ENCODE results near the gene SLC4A4.

The SLC4A4 gene

GRCh38 chr4:71468116-71468710 is 129.4 kb downstream of the SLC4A4 start:
- in situ Hi-C loops (cut with MboI; ENCODE audit: low sequenced_read_pairs), result no loop called here

GRCh38 chr4:71469541-71469940 is 130.7 kb downstream of the SLC4A4 start:
- in situ Hi-C loops (cut with MboI; ENCODE audit: low sequenced_read_pairs), result no loop called here

GRCh38 chr4:71470524-71470923 is 131.7 kb downstream of the SLC4A4 start:
- in situ Hi-C loops (cut with MboI; ENCODE audit: low sequenced_read_pairs), result no loop called here

GRCh38 chr4:71472946-71473345 is 134.1 kb downstream of the SLC4A4 start:
- in situ Hi-C loops (cut with MboI; ENCODE audit: low sequenced_read_pairs), result no loop called here

GRCh38 chr4:71473541-71474240 is 134.9 kb downstream of the SLC4A4 start:
- in situ Hi-C loops (cut with MboI; ENCODE audit: low sequenced_read_pairs), result no loop called here

- in situ Hi-C loops (cut with MboI; ENCODE audit: low sequenced_read_pairs), result no loop called here
Measured at GRCh38 chr4:71474731-71475130, 135.9 kb downstream of the SLC4A4 start.

- in situ Hi-C loops (cut with MboI; ENCODE audit: low sequenced_read_pairs), result no loop called here
Measured at GRCh38 chr4:71476240-71476639, 137.4 kb downstream of the SLC4A4 start.

GRCh38 chr4:71486550-71487343 is 147.9 kb downstream of the SLC4A4 start:
- in situ Hi-C loops (cut with MboI; ENCODE audit: low sequenced_read_pairs), result no loop called here

GRCh38 chr4:71487344-71487920 is 148.6 kb downstream of the SLC4A4 start:
- in situ Hi-C loops (cut with MboI; ENCODE audit: low sequenced_read_pairs), result no loop called here

- in situ Hi-C loops (cut with MboI; ENCODE audit: low sequenced_read_pairs), result no loop called here
Measured at GRCh38 chr4:71494539-71494938, 155.7 kb downstream of the SLC4A4 start.

GRCh38 chr4:71495454-71495853 is 156.6 kb downstream of the SLC4A4 start:
- in situ Hi-C loops (cut with MboI; ENCODE audit: low sequenced_read_pairs), result no loop called here

GRCh38 chr4:71497078-71497477 is 158.3 kb downstream of the SLC4A4 start:
- in situ Hi-C loops (cut with MboI; ENCODE audit: low sequenced_read_pairs), result no loop called here

GRCh38 chr4:71498002-71498401 is 159.2 kb downstream of the SLC4A4 start:
- in situ Hi-C loops (cut with MboI; ENCODE audit: low sequenced_read_pairs), result no loop called here

GRCh38 chr4:71498625-71499024 is 159.8 kb downstream of the SLC4A4 start:
- in situ Hi-C loops (cut with MboI; ENCODE audit: low sequenced_read_pairs), result no loop called here

GRCh38 chr4:71501992-71502391 is 163.2 kb downstream of the SLC4A4 start:
- in situ Hi-C loops (cut with MboI; ENCODE audit: low sequenced_read_pairs), result no loop called here

- in situ Hi-C loops (cut with MboI; ENCODE audit: low sequenced_read_pairs), result no loop called here
Measured at GRCh38 chr4:71518283-71518989, 179.6 kb downstream of the SLC4A4 start.

- in situ Hi-C loops (cut with MboI; ENCODE audit: low sequenced_read_pairs), result no loop called here
Measured at GRCh38 chr4:71520308-71520707, 181.5 kb downstream of the SLC4A4 start.

- in situ Hi-C loops (cut with MboI; ENCODE audit: low sequenced_read_pairs), result no loop called here
Measured at GRCh38 chr4:71520850-71521249, 182.0 kb downstream of the SLC4A4 start.

- in situ Hi-C loops (cut with MboI; ENCODE audit: low sequenced_read_pairs), result no loop called here
Measured at GRCh38 chr4:71524756-71525155, 185.9 kb downstream of the SLC4A4 start.

- in situ Hi-C loops (cut with MboI; ENCODE audit: low sequenced_read_pairs), result no loop called here
Measured at GRCh38 chr4:71526637-71527406, 188.0 kb downstream of the SLC4A4 start.

Data from hTERT RPE-1 (cell line).